Measurements from ENCODE around the gene ZNF275. TPM values are rescaled to one million over a fixed set of nuclear protein-coding genes. Genes with fewer than 3 reads are reported as not detected.

Gene ZNF275
- total and polyA plus RNA-seq, 4 donors, result 6.2 to 13.9 (median 8.6) TPM

- no peak overlapping the region for H3K9ac ChIP-seq (ENCODE audit: low read depth in 1 of 2, low read length in 2 of 2)
- no peak for DNase-seq (ENCODE audit: low spot score)
- WGBS, result 85% methylated on average over 7 of the region's 7 CpGs
- H3K4me3 ChIP-seq (ENCODE audit: low read depth in 1 of 3, low read length in 3 of 3), result no peak overlapping the region
- H3K36me3 ChIP-seq (ENCODE audit: control insufficient read depth in 4 of 4, insufficient read depth in 3 of 4, low read depth in 1 of 4, low read length in 3 of 4), result no peaks in the 10 kb centered on the region
- peaks cover 0 to 3% (median 0%) of the 10 kb centered on the region in 4 donors for H3K27me3 ChIP-seq (ENCODE audit: control insufficient read depth in 4 of 4, insufficient read depth in 4 of 4, low read length in 3 of 4)
- no peak for TF ChIP-seq FOXA1 (IDR thresholded peaks at IDR 0.05)
- TF ChIP-seq, protein P1, sequence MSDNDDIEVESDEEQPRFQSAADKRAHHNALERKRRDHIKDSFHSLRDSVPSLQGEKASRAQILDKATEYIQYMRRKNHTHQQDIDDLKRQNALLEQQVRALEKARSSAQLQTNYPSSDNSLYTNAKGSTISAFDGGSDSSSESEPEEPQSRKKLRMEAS (IDR thresholded peaks at IDR 0.05), result no peak
- TF ChIP-seq SP1 (IDR thresholded peaks at IDR 0.05), result no peak
- TF ChIP-seq GABPA (IDR thresholded peaks at IDR 0.05 in 1 of 2, conservative IDR thresholded peaks at IDR 0.05 in 1 of 2), result no peak
- TF ChIP-seq, protein P2, sequence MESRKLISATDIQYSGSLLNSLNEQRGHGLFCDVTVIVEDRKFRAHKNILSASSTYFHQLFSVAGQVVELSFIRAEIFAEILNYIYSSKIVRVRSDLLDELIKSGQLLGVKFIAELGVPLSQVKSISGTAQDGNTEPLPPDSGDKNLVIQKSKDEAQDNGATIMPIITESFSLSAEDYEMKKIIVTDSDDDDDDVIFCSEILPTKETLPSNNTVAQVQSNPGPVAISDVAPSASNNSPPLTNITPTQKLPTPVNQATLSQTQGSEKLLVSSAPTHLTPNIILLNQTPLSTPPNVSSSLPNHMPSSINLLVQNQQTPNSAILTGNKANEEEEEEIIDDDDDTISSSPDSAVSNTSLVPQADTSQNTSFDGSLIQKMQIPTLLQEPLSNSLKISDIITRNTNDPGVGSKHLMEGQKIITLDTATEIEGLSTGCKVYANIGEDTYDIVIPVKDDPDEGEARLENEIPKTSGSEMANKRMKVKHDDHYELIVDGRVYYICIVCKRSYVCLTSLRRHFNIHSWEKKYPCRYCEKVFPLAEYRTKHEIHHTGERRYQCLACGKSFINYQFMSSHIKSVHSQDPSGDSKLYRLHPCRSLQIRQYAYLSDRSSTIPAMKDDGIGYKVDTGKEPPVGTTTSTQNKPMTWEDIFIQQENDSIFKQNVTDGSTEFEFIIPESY (IDR thresholded peaks at IDR 0.05), result no peak
- TF ChIP-seq EGR1 (IDR thresholded peaks at IDR 0.05; ENCODE audit: low read depth in 2 of 2), result no peak
- no peak for TF ChIP-seq TAF1 (conservative IDR thresholded peaks at IDR 0.05)
- H3K9me3 ChIP-seq (ENCODE audit: control insufficient read depth in 4 of 4, low read length in 3 of 4), result no peaks in the 10 kb centered on the region
- H3K4me1 ChIP-seq (ENCODE audit: control insufficient read depth in 4 of 4, insufficient read depth in 4 of 4, low read length in 3 of 4), result no peaks in the 10 kb centered on the region
- no peak overlapping the region for H3K27ac ChIP-seq (ENCODE audit: low read depth in 1 of 2, low read length in 2 of 2)
These were observed 40.5 kb downstream of the ZNF275 start for GRCh38 chrX:153374426-153374825.

- TF ChIP-seq HNF4G (IDR thresholded peaks at IDR 0.05) (no peak), SP1 (IDR thresholded peaks at IDR 0.05) (no peak)
- TF ChIP-seq, protein P1 (IDR thresholded peaks at IDR 0.05), result no peak
- TF ChIP-seq, protein P3, sequence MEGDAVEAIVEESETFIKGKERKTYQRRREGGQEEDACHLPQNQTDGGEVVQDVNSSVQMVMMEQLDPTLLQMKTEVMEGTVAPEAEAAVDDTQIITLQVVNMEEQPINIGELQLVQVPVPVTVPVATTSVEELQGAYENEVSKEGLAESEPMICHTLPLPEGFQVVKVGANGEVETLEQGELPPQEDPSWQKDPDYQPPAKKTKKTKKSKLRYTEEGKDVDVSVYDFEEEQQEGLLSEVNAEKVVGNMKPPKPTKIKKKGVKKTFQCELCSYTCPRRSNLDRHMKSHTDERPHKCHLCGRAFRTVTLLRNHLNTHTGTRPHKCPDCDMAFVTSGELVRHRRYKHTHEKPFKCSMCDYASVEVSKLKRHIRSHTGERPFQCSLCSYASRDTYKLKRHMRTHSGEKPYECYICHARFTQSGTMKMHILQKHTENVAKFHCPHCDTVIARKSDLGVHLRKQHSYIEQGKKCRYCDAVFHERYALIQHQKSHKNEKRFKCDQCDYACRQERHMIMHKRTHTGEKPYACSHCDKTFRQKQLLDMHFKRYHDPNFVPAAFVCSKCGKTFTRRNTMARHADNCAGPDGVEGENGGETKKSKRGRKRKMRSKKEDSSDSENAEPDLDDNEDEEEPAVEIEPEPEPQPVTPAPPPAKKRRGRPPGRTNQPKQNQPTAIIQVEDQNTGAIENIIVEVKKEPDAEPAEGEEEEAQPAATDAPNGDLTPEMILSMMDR (IDR thresholded peaks at IDR 0.05; ENCODE audit: low read depth, low read length, missing input control), result no peak
- H3K4me1 ChIP-seq (ENCODE audit: control insufficient read depth in 4 of 4, insufficient read depth in 4 of 4, low read length in 3 of 4), result peaks cover 0 to 1% (median 0%) of the 10 kb centered on the region in 4 donors
- no peaks in the 10 kb centered on the region for H3K27me3 ChIP-seq (ENCODE audit: control insufficient read depth in 4 of 4, insufficient read depth in 4 of 4, low read length in 3 of 4)
- no peak overlapping the region for H3K9ac ChIP-seq (ENCODE audit: low read depth in 1 of 2, low read length in 2 of 2)
- H3K27ac ChIP-seq (ENCODE audit: low read depth in 1 of 2, low read length in 2 of 2), result no peak overlapping the region
- no peak for DNase-seq (ENCODE audit: low spot score)
- H3K36me3 ChIP-seq (ENCODE audit: control insufficient read depth in 4 of 4, insufficient read depth in 3 of 4, low read depth in 1 of 4, low read length in 3 of 4), result no peaks in the 10 kb centered on the region
- no peak overlapping the region for H3K4me3 ChIP-seq (ENCODE audit: low read depth in 1 of 3, low read length in 3 of 3)
- 61% methylated on average over 5 of the region's 5 CpGs for WGBS
- H3K9me3 ChIP-seq (ENCODE audit: control insufficient read depth in 4 of 4, low read length in 3 of 4), result no peaks in the 10 kb centered on the region
These were observed 41.6 kb downstream of the ZNF275 start for GRCh38 chrX:153375571-153375970.

- DNase-seq (ENCODE audit: low spot score), result no peak
- no peaks in the 10 kb centered on the region for H3K27me3 ChIP-seq (ENCODE audit: control insufficient read depth in 4 of 4, insufficient read depth in 4 of 4, low read length in 3 of 4)
- peaks cover 0 to 6% (median 2%) of the 10 kb centered on the region in 4 donors for H3K4me1 ChIP-seq (ENCODE audit: control insufficient read depth in 4 of 4, insufficient read depth in 4 of 4, low read length in 3 of 4)
- no peaks in the 10 kb centered on the region for H3K9me3 ChIP-seq (ENCODE audit: control insufficient read depth in 4 of 4, low read length in 3 of 4)
- no peak overlapping the region for H3K4me3 ChIP-seq (ENCODE audit: low read depth in 1 of 3, low read length in 3 of 3)
- no peak overlapping the region for H3K27ac ChIP-seq (ENCODE audit: low read depth in 1 of 2, low read length in 2 of 2)
- no peak overlapping the region for H3K9ac ChIP-seq (ENCODE audit: low read depth in 1 of 2, low read length in 2 of 2)
- H3K36me3 ChIP-seq (ENCODE audit: control insufficient read depth in 4 of 4, insufficient read depth in 3 of 4, low read depth in 1 of 4, low read length in 3 of 4), result no peaks in the 10 kb centered on the region
- TF ChIP-seq EGR1 (IDR thresholded peaks at IDR 0.05; ENCODE audit: low read depth in 2 of 2) (no peak), NR2F2 (IDR thresholded peaks at IDR 0.05) (no peak), FOXA2 (IDR thresholded peaks at IDR 0.05) (no peak), ATF3 (IDR thresholded peaks at IDR 0.05) (no peak), HNF4G (IDR thresholded peaks at IDR 0.05) (no peak), TAF1 (conservative IDR thresholded peaks at IDR 0.05) (no peak), RAD21 (IDR thresholded peaks at IDR 0.05) (no peak), FOXA1 (IDR thresholded peaks at IDR 0.05) (no peak), HNF4A (conservative IDR thresholded peaks at IDR 0.05) (no peak)
- TF ChIP-seq, protein P2 (IDR thresholded peaks at IDR 0.05), result no peak
- TF ChIP-seq, protein P3 (IDR thresholded peaks at IDR 0.05; ENCODE audit: low read depth, low read length, missing input control), result no peak
- 88% methylated on average over 3 of the region's 3 CpGs for whole genome bisulfite sequencing
These were observed 43.8 kb downstream of the ZNF275 start for GRCh38 chrX:153377727-153378126.

Measured in liver (tissue), 9 donors.